Measurements from ENCODE around the gene PPP1R12C.

GRCh38 chr19:55062735-55063491, 54.5 kb downstream of the PPP1R12C start, which contains the start of gene RDH13:
- TF ChIP-seq ZNF274 (IDR thresholded peaks at IDR 0.05; ENCODE audit: low read depth, low read length) (no peak), YY1 (IDR thresholded peaks at IDR 0.05; ENCODE audit: insufficient read depth, insufficient read length) (no peak)
